Kidney (tissue), 14 donors: ENCODE measurements around the gene MDM1. TPM values are rescaled to one million over a fixed set of nuclear protein-coding genes. Genes with fewer than 3 reads are reported as not detected.
A peak's percentile ranks its signal among the peaks of the same experiment; 100 is the strongest.

Experiments used
- DNase-seq, 5 donors: peaks; one replicate each; pipeline ENCODE4 v3.0.0-alpha.2; 2013 to 2020
- FAIRE-seq: peaks from 2 replicates; lab custom pipeline; 2012; peaks lifted over from hg19 to GRCh38; lab: Jason Lieb, UNC
- H3K27ac ChIP-seq, 2 donors: one replicate each; pipeline ENCODE4 v1.7.0; 2013; ENCODE audit warnings: low read depth in 2 of 2, low read length in 2 of 2, inconsistent platforms in 1 of 2
- H3K27me3 ChIP-seq: one replicate; pipeline ENCODE4 v1.7.1; 2013; ENCODE audit warnings: low read length, inconsistent platforms; ENCODE audit not compliant: control insufficient read depth, insufficient read depth
- H3K36me3 ChIP-seq, 3 donors: one replicate each; pipeline versions ENCODE4 v1.7.0 to v1.7.1; 2013; ENCODE audit warnings: low read length in 3 of 3, control low read depth in 1 of 3, inconsistent platforms in 1 of 3; ENCODE audit not compliant: insufficient read depth in 3 of 3, control insufficient read depth in 2 of 3
- H3K4me1 ChIP-seq, 3 donors: one replicate each; pipeline versions ENCODE4 v1.7.0 to v1.7.1; 2013; ENCODE audit warnings: low read length in 3 of 3, inconsistent platforms in 1 of 3, low read depth in 1 of 3; ENCODE audit not compliant: control insufficient read depth in 2 of 3, insufficient read depth in 2 of 3
- H3K4me3 ChIP-seq, 3 donors: one replicate each; pipeline versions ENCODE4 v1.7.0 to v1.8.1; 2013; ENCODE audit warnings: low read length in 3 of 3, control low read depth in 1 of 3, inconsistent platforms in 1 of 3
- H3K9ac ChIP-seq, 3 donors: one replicate each; pipeline versions ENCODE4 v1.7.0 to v1.7.1; 2013; ENCODE audit warnings: low read length in 3 of 3, control low read depth in 1 of 3, inconsistent platforms in 1 of 3
- H3K9me3 ChIP-seq, 3 donors: one replicate each; pipeline versions ENCODE4 v1.7.0 to v1.7.1; 2013; ENCODE audit warnings: low read length in 3 of 3, control low read depth in 1 of 3, inconsistent platforms in 1 of 3; ENCODE audit not compliant: control insufficient read depth in 2 of 3, insufficient read depth in 1 of 3
- CTCF ChIP-seq: IDR thresholded peaks from 3 replicates; pipeline ENCODE4 v1.5.1; 2012; ENCODE audit warnings: mild to moderate bottlenecking, moderate library complexity, borderline replicate concordance; ENCODE audit not compliant: insufficient read depth; ENCODE audit errors: extremely low read depth
- intact Hi-C: fragments of 100-400 bp; cut with DNase I; formaldehyde crosslinking; loops from one replicate; pipeline ENCODE4 v1.11.1; 2022
- polyA plus RNA-seq: library from polyadenylated mRNA; stranded (reverse); fragments of 350-450 nt; fragmentation: Illumina TruSeq; extraction: RNeasy Lipid Tissue Mini Kit (QIAGEN cat#74804); gene quantifications from one replicate; pipeline ENCODE4 v1.2.3, GENCODE V29; 2014; ENCODE audit warnings: low read depth, low replicate concordance; ENCODE audit not compliant: insufficient read depth
- total RNA-seq: library from RNA; stranded (reverse); fragmentation: NEBNext Ultra II Directional; extraction: Animal tissue kit (Norgen Biotek cat#: 25700); gene quantifications from one replicate; pipeline ENCODE4 v1.2.1, GENCODE V29; 2021
- donor health status: control.
- donor health status: control.
- donor health status: control.
- donor health status: control.
- donor health status: control.
- donor health status: DM: yes; HTN: yes; CAD: no.
- donor health status: Normal renal cell carcinoma (clear cell type).

MDM1 gene
- total and polyA plus RNA-seq, 2 donors from 2014 or later: 8.9 to 14.1 TPM

- Histone ChIP-seq H3K9ac (no peak overlapping the region), H3K4me1 (peaks cover 0 to 4% (median 0%) of the 10 kb centered on the region in 3 donors), H3K9me3 (no peaks in the 10 kb centered on the region), H3K27ac (no peak overlapping the region), H3K27me3 (no peaks in the 10 kb centered on the region), H3K4me3 (no peak overlapping the region), H3K36me3 (no peaks in the 10 kb centered on the region)
- TF ChIP-seq CTCF: no peak
- FAIRE-seq: no peak
- intact Hi-C loops: no loop called here
- DNase-seq: peak in 1 of 5 donors; percentile 25
Observed at GRCh38 chr12:68378872-68379606, 46.9 kb upstream of the MDM1 start.

GRCh38 chr12:68377881-68378280 lies 45.7 kb upstream of the MDM1 start:
- no peak for FAIRE-seq
- no peak for DNase-seq
- no peak for TF ChIP-seq CTCF

GRCh38 chr12:68376901-68377300 lies 44.7 kb upstream of the MDM1 start:
- no peak for TF ChIP-seq CTCF
- no peak overlapping the region for H3K27ac ChIP-seq
- no peak overlapping the region for H3K9ac ChIP-seq
- H3K4me3 ChIP-seq: no peak overlapping the region
- DNase-seq (peak in 1 of 5 donors; percentile 21), FAIRE-seq (no peak)
- intact Hi-C loops: no loop called here
- no peaks in the 10 kb centered on the region for H3K36me3 ChIP-seq
- peaks cover 0 to 4% (median 0%) of the 10 kb centered on the region in 3 donors for H3K4me1 ChIP-seq
- no peaks in the 10 kb centered on the region for H3K9me3 ChIP-seq
- no peaks in the 10 kb centered on the region for H3K27me3 ChIP-seq

More at GRCh38 chr12:68377881-68378280, 45.7 kb upstream of the MDM1 start:
- intact Hi-C loops: no loop called here
- H3K4me3 ChIP-seq: no peak overlapping the region
- no peak overlapping the region for H3K9ac ChIP-seq
- no peaks in the 10 kb centered on the region for H3K9me3 ChIP-seq
- no peaks in the 10 kb centered on the region for H3K36me3 ChIP-seq
- no peaks in the 10 kb centered on the region for H3K27me3 ChIP-seq
- H3K4me1 ChIP-seq: peaks cover 0 to 4% (median 0%) of the 10 kb centered on the region in 3 donors
- no peak overlapping the region for H3K27ac ChIP-seq
